Ovary (tissue), 3 donors: Measurements from ENCODE around the gene NOXO1.

ENCODE experiments used
- EP300 ChIP-seq: sonication (generic); formaldehyde crosslinking; IDR thresholded peaks from one replicate; pipeline ENCODE4 v1.6.1; 2017; ENCODE audit warnings: antibody characterized with exemption
- POLR2A ChIP-seq: fragments of 450-650 bp; IDR thresholded peaks from one replicate; pipeline ENCODE4 v1.6.1; 2017; ENCODE audit warnings: antibody characterized with exemption, mild to moderate bottlenecking, moderate library complexity
- TF ChIP-seq, protein P1 (sequence below), 3 donors: fragments of 450-650 bp in 2 of 3; fragments of 200-600 bp in 1 of 3; IDR thresholded peaks; one replicate each; pipeline versions ENCODE4 v1.5.1 to v1.8.0; 2016 to 2022; ENCODE audit warnings: antibody characterized with exemption in 3 of 3, mild to moderate bottlenecking in 1 of 3
- donor health status: DM: no; HTN: no; CAD: no.

DNA sequence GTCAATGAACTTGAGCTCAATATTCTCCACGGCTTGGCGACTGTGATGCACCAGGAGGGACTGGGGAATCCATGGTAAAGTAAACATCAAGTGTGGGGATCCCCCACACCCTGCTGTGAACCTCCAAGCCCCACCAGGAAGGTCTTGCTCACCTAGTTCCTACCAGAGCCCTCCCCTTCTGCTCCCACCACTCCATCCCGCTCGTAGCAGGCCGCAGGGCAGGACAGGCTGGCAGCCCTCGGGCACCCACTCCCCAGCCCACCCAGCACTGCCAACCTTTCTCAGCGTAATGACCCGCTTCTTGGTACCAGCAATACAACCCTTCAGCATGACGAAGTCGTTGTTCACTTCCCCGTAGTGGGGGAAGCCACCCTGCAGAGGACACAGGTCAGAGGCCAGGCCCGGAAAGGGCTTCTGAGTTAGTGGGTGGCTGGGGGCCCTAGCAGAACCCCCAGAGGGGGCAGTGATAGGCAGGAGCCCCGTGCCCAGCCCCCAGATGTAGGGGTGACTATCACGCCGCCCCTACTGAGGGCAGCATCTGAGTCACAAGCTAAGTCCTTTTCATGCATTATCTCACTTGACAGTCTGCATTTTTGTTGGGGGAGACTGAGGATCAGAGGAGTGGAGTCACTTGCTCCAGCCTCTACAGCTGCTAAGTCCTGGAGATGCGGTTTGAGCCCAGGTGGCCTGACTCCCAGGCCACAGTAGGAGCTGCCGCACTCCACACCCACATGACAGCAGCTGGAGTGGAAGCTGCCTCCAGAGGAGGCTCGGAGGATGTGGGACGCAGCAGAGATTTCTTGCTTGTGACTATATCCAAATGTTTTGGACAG, 35.5 kb downstream of the NOXO1 start:
- TF ChIP-seq POLR2A (no peak), EP300 (no peak)
- TF ChIP-seq, protein P1, sequence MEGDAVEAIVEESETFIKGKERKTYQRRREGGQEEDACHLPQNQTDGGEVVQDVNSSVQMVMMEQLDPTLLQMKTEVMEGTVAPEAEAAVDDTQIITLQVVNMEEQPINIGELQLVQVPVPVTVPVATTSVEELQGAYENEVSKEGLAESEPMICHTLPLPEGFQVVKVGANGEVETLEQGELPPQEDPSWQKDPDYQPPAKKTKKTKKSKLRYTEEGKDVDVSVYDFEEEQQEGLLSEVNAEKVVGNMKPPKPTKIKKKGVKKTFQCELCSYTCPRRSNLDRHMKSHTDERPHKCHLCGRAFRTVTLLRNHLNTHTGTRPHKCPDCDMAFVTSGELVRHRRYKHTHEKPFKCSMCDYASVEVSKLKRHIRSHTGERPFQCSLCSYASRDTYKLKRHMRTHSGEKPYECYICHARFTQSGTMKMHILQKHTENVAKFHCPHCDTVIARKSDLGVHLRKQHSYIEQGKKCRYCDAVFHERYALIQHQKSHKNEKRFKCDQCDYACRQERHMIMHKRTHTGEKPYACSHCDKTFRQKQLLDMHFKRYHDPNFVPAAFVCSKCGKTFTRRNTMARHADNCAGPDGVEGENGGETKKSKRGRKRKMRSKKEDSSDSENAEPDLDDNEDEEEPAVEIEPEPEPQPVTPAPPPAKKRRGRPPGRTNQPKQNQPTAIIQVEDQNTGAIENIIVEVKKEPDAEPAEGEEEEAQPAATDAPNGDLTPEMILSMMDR (IDR thresholded peaks at IDR 0.05): no peak
